ENCODE measurements around the gene TCF12. TPM values are rescaled to one million over a fixed set of nuclear protein-coding genes. Genes with fewer than 3 reads are reported as not detected.

Gene TCF12
- total RNA-seq, 4 donors from 2014 or later = 105 to 446 (median 180) TPM

- no peaks in the 10 kb centered on the region for H3K27me3 ChIP-seq
- intact Hi-C loops (cut with DNase I; ENCODE audit: low total_unique reads) (no loop called here), in situ Hi-C loops (cut with MboI; ENCODE audit: low pct_ligation_motif_present in 1 of 4, low pct_unique_long_range_greater_than_20kb in 1 of 4, low sequenced_read_pairs in 3 of 4) (loop anchor here in 2 of 4 donors (25.0 kb wide), 3 partner anchors 437 to 837 kb away; no protein-coding TSS in a partner anchor)
- peaks cover 7 to 55% (median 27%) of the 10 kb centered on the region in 4 donors for H3K4me1 ChIP-seq
- no peaks in the 10 kb centered on the region for H3K9me3 ChIP-seq
- no peaks in the 10 kb centered on the region for H3K36me3 ChIP-seq
- DNase-seq = peak; percentile 84
- no peak overlapping the region for H3K4me3 ChIP-seq
- TF ChIP-seq POLR2A (IDR thresholded peaks at IDR 0.05) = peak; percentile 47
- no peak for TF ChIP-seq CTCF (IDR thresholded peaks at IDR 0.05)
- TF ChIP-seq POLR2AphosphoS5 (IDR thresholded peaks at IDR 0.05) = peak in 2 of 3 donors; percentile 39 to 56
- peak overlapping the region; percentile 81 to 85 (median 82) for H3K27ac ChIP-seq
- WGBS, 2 donors (ENCODE audit: low coverage in 1 of 2) = 17% methylated on average over 3 of the region's 6 CpGs; no CpG with 5 or more reads in 1 of the 2 donors
Measured at GRCh38 chr15:57323806-57324589, 405.6 kb downstream of the TCF12 start.

- no peaks in the 10 kb centered on the region for H3K27me3 ChIP-seq
- peaks cover 7 to 55% (median 27%) of the 10 kb centered on the region in 4 donors for H3K4me1 ChIP-seq
- no peak overlapping the region for H3K4me3 ChIP-seq
- no peak for TF ChIP-seq POLR2A (IDR thresholded peaks at IDR 0.05)
- TF ChIP-seq CTCF (IDR thresholded peaks at IDR 0.05) = no peak
- TF ChIP-seq EP300 (IDR thresholded peaks at IDR 0.05; ENCODE audit: low read depth) = no peak
- no peak for TF ChIP-seq POLR2AphosphoS5 (IDR thresholded peaks at IDR 0.05)
- WGBS, 2 donors (ENCODE audit: low coverage in 1 of 2) = 32 to 44% methylated on average over 2 to 3 of the region's 3 CpGs
- H3K27ac ChIP-seq = peak overlapping the region; percentile 27 to 62 (median 53)
- no peaks in the 10 kb centered on the region for H3K9me3 ChIP-seq
- DNase-seq = no peak
- H3K36me3 ChIP-seq = no peaks in the 10 kb centered on the region
- intact Hi-C loops (cut with DNase I; ENCODE audit: low total_unique reads) = no loop called here
- in situ Hi-C loops (cut with MboI; ENCODE audit: low pct_ligation_motif_present in 1 of 4, low pct_unique_long_range_greater_than_20kb in 1 of 4, low sequenced_read_pairs in 3 of 4) = loop anchor here in 2 of 4 donors (25.0 kb wide), 3 partner anchors 437 to 837 kb away; no protein-coding TSS in a partner anchor
Measured at GRCh38 chr15:57324590-57324890, 406.1 kb downstream of the TCF12 start.

- intact Hi-C loops (cut with DNase I; ENCODE audit: low total_unique reads) = no loop called here
- in situ Hi-C loops (cut with MboI; ENCODE audit: low pct_ligation_motif_present in 1 of 4, low pct_unique_long_range_greater_than_20kb in 1 of 4, low sequenced_read_pairs in 3 of 4) = loop anchor here in 2 of 4 donors (25.0 kb wide), 3 partner anchors 438 to 838 kb away; no protein-coding TSS in a partner anchor
- Histone ChIP-seq H3K27ac (peak overlapping the region; percentile 27 to 62 (median 53)), H3K4me1 (peaks cover 7 to 55% (median 27%) of the 10 kb centered on the region in 4 donors), H3K36me3 (no peaks in the 10 kb centered on the region), H3K4me3 (no peak overlapping the region), H3K27me3 (no peaks in the 10 kb centered on the region), H3K9me3 (no peaks in the 10 kb centered on the region)
- 62 to 81% methylated on average over 7 to 11 of the region's 11 CpGs for WGBS, 2 donors (ENCODE audit: low coverage in 1 of 2)
- TF ChIP-seq POLR2AphosphoS5 (IDR thresholded peaks at IDR 0.05) = no peak
- TF ChIP-seq POLR2A (IDR thresholded peaks at IDR 0.05) = no peak
- no peak for TF ChIP-seq CTCF (IDR thresholded peaks at IDR 0.05)
- TF ChIP-seq EP300 (IDR thresholded peaks at IDR 0.05; ENCODE audit: low read depth) = no peak
- no peak for DNase-seq
Measured at GRCh38 chr15:57324944-57325679, 406.7 kb downstream of the TCF12 start.

- no peak for DNase-seq
- peak overlapping the region; percentile 8 to 62 (median 40) for H3K27ac ChIP-seq
- WGBS, 2 donors (ENCODE audit: low coverage in 1 of 2) = 96 to 100% methylated on average over 1 to 22 of the region's 23 CpGs
- H3K36me3 ChIP-seq = no peaks in the 10 kb centered on the region
- intact Hi-C loops (cut with DNase I; ENCODE audit: low total_unique reads) = no loop called here
- H3K4me1 ChIP-seq = peaks cover 7 to 49% (median 27%) of the 10 kb centered on the region in 4 donors
- no peaks in the 10 kb centered on the region for H3K9me3 ChIP-seq
- H3K27me3 ChIP-seq = no peaks in the 10 kb centered on the region
- in situ Hi-C loops (cut with MboI; ENCODE audit: low pct_ligation_motif_present in 1 of 4, low pct_unique_long_range_greater_than_20kb in 1 of 4, low sequenced_read_pairs in 3 of 4) = no loop called here
- H3K4me3 ChIP-seq = no peak overlapping the region
- TF ChIP-seq CTCF (IDR thresholded peaks at IDR 0.05) (no peak), POLR2A (IDR thresholded peaks at IDR 0.05) (no peak), POLR2AphosphoS5 (IDR thresholded peaks at IDR 0.05) (no peak), EP300 (IDR thresholded peaks at IDR 0.05; ENCODE audit: low read depth) (no peak)
Measured at GRCh38 chr15:57326196-57326595, 407.8 kb downstream of the TCF12 start.

Measured in transverse colon (tissue), 4 donors.